Suppressor macrophage (primary cell): ENCODE measurements around the gene ROR1.

Source experiments
- DNase-seq, 4 experiments: peaks; one replicate each; pipeline ENCODE4 v3.0.0-alpha.2; 2020 to 2022

ROR1 gene

DNA sequence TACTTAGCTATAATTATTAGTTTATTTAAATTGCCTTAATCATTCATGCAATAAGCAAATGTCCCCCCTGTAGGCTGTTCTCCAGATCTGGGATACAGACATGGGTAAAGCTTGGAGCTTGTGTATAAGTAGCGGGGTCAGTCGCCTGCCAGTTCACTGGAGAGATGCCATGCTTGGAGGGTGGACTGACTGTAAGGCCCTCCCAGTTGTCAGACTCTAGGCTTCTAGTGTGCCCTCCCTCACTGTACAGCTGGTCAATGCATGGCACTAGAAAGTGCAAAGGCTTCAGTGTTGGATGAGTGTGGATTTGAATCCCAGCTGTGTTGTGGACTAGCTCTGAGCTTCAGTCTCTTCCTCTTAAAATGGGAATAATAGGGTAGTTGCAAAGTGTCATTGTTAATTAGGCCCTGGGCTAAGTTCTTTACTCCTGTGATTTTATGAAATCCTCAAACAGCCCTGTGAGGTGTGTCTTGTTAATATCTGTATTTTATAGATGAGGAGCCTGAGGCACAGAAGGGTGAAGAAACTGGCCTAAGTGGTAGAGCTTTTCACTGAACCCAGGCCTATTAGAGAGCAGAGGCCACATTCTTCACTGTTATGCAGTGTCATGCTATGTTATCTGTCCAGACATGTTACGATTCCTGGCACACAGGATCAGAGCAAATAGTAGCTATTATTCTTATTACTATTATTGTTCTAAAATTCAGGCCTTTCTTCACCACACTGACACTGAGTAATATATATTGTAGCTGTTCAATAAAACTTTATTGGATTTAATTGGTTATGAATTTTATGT is 85.9 kb downstream of the ROR1 start:
- no peak for DNase-seq

DNA sequence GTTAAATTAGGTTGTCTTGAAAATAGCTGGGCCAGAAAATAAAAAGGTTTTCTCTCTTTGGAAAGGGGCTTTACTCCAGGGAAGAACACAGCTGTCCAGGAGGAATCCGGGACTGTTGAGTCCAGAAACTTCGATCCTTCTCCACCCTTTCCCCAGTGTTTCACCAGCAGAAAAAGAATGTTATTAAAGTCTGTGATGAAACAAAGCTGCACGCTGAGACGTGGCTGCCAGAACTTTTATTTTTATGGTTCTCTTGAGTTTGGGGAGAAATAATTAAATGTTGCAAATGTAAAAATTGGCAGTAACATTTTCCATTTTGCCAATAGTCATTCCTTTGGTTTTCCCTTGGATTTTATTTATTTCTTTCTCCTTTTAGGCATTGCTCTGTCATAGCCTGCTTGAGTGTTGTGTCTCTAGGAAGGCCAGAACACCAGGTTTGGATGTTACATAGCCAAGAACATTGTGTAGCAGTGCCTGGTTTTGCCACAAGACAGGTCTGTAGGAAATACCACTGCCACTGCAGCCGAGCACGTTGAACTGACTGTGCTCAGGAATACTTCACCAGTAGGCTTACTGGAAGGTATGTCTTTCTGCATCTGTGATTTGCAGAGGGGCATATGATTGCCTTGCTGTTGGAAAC is 87.4 kb downstream of the ROR1 start:
- no peak for DNase-seq

DNA sequence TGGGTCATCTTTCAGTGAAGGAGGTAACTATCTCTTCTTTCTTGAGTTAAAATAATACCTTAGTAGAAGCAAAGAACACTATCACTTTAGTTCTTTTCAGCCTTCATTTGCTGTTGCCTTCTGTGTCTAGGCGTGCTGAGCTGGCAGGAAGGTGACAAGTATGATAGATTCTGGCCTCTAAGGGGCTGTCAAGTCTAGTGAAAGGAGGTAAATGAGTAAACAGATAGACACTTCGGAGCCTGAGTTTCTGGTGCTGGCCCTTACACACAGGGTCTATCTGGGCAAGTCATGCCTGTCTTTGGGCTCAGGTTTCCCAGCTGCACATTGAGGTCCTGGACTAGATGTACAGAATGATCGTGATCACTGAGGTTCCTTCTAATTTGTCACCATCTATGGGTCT is 89.3 kb downstream of the ROR1 start:
- DNase-seq: no peak

DNA sequence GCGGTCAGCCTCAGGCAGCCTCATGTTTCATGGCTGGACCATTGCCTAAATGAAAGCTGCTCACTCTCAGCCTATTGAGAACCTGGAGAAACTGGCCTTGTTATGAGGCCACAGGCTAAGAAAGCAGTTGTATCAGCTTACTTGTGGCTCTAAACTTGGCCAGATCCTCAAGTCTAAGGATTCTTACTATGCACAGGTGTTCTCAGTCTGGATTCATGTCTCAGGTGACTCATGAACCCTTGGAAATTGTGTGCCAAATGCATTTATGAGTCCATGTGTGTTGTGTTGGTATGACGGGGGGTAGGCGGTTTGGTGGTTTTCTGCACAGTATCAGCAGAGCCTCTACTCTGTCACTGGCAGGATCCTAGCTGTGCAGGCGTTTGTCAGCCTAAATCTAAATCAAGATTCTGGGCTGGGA is 90.4 kb downstream of the ROR1 start:
- DNase-seq: no peak

DNA sequence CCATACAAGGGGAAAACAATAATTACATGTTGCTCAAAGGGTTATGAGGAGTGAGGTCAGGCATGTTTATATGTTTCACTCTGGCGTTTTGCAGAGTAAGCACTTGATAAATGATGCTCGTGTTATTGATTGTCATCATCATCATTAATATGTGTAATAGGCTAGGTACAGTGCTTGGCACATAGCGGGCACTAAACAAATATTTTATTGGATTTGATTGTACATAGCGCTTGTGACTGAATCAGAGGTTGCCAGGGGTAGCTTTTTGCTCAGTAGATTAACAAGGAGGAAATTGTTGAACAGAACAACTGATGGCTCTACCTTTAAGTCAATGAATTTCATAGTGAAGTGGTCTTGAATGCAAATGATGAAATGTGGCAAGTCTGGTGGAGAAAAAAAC is 91.7 kb downstream of the ROR1 start:
- DNase-seq: no peak

DNA sequence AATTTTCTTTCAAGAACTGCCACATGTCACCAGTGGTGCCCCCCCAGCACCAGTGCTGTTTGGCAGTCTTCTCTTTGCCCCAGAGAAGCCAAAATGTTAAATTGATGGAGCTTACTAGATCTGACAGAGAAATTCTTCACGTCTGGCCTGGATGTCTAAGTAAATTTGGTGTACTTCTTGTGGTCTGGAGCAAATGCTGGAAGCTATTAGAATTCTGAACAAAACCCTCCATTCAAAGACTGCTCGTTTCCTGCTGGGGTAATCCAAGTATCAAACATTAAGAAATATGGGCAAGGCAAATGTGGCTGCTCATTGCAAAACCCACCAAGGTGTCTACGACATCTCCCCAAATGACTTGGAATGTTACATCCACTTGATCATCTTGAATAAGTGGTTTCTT is 92.3 kb downstream of the ROR1 start:
- no peak for DNase-seq

DNA sequence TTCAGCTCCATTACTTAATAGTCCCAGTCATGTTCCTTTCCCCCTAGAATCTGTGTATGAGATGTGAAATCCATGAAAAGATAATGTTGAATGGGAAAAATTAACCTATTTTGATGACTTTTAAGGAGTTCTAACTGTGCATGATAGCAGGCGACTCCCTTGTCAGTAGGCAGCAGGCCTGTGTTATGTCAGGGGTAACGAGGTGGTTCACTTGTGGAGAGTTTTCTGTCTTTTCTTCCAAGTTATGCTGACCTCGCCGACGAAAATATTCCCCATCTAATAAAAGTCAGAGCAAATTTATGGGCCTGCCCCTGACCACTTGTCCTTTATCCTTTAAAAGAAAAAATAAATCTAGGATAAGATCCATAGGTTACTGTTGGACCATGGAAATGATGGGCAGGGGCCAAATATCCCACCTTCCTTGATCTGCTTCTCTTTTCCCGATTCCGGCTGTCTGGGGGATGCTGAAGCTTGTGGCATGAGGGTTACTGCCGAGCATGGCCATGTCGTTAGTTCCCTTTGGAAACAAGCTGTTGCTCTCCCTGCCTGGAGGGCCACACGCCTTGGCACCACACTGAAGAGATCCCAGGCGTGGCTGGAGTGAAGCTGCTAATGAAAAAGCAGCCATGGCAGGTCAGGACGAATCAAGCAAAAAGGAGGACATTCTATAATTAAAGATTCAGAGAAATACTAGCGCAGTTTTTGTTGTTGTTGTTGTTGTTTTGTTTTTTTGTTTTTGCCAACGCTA is 93.8 kb downstream of the ROR1 start:
- DNase-seq: no peak

DNA sequence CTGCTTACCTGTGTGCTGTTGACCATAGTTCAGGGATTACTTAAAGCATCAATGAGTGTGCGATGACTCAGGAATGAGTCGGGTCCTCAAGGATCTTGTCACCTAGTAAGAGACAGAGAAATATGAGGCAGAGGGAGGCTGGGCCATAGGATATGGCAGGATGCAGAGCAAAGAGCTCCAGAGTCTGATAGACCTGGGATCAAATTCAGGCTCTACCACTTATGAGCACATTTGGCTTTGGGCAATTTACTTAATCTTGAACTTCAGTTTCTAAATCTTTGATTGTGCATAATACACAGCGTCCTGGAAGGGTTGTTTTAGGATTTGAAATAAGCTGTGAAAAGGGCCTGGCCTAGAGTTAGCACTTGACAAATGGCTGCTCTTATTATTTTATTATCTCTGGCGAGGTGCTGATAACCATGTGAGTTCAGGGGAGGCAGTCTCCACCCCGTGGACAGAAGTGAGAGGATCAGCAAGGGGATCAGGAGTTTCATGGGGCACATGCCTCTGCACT is 94.5 kb downstream of the ROR1 start:
- no peak for DNase-seq

DNA sequence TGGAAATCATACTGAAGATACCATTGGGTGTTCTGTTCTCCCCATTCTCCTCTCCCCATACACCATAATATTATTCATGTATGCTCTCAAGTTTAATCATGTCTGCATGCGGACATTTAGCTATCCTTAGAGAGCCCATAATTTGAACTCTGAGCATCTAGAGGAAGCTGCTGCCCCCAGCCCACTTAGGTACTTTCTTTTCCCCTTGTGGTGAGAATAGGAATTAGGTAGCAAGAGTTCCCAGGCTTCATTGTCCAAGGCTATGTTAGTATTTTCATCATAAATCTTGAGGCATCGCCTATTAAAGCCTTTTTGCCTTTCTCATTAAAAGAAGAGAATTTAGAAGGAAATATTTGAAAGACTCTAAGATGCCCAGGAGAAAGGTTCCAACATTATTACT is 96.3 kb downstream of the ROR1 start:
- no peak for DNase-seq

DNA sequence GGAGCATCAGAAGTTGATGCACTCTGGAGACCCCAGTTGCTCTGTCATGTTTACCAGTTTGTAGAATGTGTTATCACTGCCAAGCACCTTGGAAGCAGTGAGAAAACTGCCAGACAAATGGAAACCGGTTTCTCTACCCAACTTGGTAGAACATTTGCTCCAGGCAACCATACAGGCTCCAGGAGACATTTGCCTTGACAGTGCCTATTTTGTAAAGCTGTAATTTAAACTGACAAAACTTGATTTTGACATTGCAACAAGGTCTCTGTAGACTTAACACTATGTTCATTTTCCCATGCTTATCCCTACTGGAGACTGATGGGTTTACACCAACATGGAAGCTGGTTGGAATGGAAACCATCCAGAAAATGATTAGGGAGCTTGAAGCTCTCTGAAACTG is 97.6 kb downstream of the ROR1 start:
- DNase-seq: no peak

DNA sequence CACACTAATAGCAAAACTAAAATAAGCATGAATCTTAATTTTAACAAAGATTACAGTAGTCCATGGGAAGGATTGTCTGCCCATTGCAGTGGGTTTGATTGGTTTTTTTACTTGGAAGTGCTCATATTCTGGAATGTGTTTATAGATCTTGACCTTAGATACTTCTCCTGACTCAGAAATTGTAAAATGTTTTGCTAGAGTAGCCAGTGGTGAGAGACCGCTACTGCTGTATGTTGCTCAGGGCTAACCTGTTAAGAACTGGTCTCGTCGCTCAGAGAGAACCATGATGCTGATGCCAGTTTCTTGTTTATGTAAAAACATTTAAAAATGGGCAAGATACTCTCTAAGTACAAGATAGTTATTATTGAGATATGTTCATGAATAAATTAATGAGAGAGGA is 99.9 kb downstream of the ROR1 start:
- DNase-seq: no peak

DNA sequence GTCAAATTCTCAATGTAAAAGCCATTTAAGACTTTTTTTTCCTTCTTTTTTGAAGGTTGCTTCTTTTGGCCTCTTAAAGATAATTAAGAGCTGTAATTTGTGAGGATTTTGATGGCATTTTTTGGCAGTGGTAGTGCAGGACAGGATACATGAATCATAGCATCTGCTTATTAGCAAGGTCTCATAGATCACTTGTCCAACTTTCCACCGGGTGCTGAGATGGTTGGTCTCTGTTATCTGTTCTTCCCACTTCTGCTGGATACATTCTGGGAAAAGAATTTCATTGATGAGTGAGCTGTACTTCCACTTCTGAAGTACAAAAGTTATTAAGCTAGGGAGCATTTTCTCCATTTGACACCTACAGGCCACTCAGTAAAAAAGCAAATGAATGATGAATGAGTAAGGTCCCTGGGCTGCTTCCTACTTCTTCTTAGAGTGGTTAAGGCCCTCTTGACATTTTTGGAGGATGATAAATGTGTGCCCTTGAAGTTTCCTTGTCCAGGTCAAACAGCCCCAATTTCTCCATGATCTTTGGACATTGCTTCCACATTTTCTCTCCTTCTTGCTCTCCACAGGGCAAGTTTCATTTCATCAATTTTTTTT is 100.6 kb downstream of the ROR1 start:
- no peak for DNase-seq

DNA sequence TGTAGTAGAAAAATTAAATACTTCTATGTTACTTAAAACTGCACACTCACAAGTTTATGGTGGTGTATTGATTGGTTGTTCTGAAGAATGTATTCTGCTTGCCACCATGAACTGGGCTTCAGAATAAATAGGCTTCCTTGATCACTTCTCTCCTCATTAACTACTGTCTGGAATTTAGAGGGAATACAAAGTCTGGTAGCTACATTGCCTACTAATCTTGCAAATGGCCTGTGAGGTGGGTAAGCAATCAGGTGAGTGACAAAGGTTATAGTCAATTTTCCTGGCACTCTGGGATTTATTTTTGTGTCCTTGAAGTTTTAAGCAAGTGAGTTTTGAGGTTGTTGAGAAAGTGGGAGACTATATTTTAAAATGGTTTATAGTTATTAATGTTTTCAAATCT is 101.8 kb downstream of the ROR1 start:
- no peak for DNase-seq

DNA sequence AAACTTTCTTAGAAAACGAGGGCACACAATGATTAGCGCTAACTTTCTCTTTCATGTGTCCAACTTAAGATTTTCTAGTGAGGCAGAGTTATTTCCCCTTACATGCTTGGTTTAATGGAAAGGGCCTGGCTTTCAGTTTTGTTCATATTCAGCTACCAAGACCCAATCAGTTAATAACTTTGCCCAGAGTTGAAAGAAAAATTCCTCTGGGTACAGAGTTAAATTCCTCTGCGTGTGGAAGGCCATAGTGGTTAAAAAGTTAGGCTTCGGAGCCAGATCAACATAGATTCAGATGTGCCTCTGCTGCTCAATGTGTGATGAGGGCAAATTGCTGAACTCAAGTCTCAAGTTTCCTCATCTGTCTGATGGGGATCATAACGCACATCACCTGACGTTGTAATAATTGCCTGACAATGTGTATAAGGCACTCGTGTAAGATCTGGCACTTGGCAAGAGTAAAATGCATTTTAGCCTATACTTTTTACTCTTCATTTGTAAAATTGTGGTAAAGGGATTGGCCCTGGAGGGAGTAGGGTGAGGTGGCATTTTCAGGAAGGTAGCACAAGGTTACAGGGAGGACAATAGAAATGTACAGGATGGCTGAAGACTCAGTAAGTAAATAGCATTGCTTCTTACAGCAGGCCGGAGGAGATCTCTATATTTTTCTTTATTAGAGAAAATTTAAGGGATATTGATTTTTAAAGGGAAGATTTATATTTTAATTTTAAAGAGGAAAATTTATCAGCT is 103.4 kb downstream of the ROR1 start:
- DNase-seq: no peak

DNA sequence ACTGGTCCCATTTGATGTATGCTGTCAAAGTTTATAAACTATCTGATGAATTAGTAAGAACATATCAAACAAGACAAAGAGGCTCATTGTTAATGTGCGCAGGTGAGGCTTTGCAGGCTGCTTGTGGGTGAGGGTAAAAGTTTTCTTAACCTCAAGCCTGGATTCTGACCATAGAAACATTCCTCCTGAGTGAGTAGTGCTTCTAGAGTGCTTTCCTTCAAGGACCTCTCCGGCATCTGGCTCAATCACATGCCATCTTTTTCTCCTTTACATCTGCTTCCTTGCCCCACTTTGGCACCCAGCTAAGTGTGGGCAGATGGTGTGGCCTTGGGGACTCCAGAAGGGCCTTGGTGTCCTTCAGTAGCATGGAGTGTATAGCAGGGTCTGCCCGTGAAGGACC is 104.0 kb downstream of the ROR1 start:
- DNase-seq: no peak

DNA sequence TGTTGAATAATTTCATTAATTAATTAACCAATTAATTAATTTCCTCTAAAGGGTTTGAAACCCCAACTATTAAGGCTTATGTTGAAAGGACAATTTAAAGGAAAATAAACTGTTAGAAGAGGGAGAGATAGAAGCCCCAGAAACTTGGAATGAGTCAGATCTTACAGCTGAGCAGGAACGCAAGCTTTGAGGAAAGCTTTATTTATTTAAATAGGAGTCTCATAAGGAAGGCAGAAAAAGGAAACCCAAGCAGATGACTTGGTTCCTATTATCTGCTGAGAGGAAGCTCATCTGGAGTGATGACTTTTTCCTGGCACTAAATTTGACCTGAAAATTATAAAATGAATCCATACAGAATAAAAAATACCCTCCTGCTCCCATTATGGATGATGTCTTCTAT is 105.1 kb downstream of the ROR1 start:
- DNase-seq: peak in 3 of 4 experiments; percentile 21 to 46 (median 34)

DNA sequence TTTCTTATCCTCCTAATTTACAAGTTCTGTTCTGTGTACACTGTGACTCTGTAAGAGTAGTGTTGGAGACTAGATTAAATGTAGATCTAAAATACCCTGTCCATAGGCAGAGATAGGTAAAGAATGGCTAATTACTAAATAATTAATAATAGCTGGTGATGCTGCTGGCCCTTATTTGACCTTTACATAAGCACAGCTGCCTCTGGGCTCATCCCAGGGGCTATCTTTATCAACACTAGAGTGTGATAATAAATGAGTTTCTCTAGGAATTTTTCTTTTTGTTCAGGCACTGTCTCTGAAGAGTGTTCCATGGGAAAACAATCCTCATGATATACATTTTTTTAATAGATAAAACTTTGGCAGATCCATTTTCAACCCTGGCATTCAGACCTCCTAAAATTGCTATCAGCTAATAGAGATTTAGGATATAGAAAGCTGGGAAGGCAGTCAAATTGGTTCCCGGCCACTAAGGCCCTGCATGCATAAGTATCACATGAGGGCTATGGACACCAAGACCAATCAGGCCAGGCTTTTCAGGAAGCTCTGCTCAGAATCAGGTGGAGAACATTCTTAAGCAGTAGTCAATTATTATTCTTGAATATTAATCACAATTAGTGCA is 107.2 kb downstream of the ROR1 start:
- no peak for DNase-seq

DNA sequence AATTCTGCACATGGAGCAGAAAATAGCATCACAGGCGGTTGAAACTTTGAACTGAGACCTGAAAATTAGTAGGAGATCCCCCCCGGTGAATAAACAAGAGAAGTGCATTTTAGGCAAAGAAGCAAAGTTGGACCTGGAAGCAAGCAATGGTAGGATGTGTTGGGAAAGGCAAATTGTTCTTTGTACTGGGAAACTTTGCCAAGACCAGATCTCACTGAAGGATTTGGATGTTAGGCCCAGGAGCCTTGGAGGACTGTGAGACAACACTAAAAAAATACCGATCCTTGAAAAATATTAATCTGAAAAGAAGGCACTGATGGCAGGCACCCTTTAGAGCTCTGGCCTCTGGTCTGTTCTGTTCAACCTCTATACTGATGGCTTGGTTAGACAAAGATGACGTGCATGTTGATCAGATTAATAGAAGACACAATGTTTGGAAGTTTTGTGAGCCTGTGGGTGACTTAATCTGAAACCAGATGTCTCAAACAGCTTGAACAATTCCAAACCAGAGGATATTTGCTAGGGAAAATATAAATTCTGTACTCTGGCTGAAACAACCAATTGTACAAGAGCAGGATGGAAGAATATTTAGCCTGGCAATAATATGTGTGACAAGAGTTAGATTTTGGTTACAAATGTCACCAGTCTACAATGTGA is 108.4 kb downstream of the ROR1 start:
- no peak for DNase-seq

DNA sequence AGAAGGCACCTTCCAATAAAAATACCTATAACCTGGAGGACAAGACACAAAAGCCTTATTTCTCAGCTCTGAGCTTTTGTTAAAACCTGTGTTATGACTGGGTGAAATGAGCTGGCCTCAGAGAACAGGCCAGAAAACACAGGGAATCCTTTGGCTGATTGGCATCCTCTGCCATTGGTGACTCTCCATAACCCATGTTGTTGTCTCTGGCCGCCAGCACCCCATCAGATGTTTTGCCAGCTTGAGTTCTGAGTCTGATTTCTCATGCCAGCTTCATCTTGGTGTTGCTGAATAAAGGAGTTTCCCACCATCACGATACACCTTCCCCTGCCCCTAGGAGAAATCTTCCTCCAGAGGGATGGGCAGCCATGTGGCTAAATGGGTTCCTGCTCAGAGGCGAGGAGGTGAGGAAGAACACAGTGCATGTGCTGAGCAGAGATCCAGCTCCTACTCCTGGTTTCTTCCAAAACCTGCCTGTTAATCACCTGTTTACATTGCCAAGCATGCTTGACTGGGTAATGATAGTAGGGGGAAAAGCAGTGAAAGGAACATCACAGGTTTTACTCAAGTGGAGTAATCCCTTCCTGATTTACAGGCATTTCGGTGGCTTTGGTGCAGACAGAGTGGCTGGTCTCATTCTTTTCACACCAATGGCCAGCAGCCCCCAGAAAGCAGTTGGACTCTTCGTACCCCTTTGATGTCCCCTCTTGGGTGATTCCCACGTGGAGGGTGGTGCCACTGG is 109.8 kb downstream of the ROR1 start:
- DNase-seq: no peak

DNA sequence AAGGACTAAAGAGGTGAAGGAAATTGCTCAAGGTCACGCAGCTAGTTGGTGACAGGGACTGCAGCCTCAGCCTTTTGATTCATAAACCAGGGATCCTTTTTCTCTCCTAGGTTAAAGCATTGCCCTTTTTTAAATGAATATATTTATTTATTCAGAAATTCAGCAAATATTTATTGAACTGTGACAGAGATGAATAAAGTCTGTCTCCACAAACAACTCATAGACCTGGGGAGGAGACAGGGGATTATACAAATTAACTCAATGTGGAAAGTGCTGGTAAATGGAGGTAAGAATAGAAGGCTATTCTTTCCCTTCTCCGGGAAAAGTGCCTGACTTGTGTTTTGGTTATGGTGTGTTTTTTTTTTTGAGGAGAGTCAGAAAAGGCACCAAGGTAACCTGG is 110.7 kb downstream of the ROR1 start:
- DNase-seq: no peak

DNA sequence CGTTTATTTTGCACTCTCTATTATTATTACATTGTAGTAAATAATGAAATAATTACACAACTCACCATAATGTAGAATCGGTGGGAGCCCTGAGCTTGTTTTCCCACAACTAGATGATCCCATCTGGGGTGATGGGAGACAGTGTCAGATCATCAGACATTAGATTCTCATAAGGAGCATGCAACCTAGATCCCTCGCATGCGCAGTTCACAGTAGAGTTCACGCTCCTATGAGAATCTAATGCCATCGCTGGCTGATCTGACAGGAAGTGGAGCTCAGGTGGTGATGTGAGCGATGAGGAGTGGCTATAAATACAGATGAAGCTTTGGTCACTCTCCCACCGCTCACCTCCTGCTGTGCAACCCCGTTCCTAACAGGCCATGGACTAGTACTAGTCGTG is 112.1 kb downstream of the ROR1 start:
- DNase-seq: no peak
